K562 (cell line): ENCODE data around the gene MAD1L1. TPM values are rescaled to one million over a fixed set of nuclear protein-coding genes. Genes with fewer than 3 reads are reported as not detected.

Experiments used
- ATAC-seq: fragments of 200-7000 bp; cut with Tn5 transposase; 3 replicates; pipeline ENCODE4 v1.9.1; 2020; ENCODE audit warnings: moderate library complexity
- BruUV-seq: library from RNA; stranded (reverse); fragments of 400-500 nt; replicated peaks from 2 replicates; lab custom pipeline; 2021; lab: Mats Ljungman, UMichigan
- CTCF ChIA-PET: fragments of 300-600 bp; formaldehyde crosslinking; extraction: SDS; loops from one replicate; lab custom pipeline; 2021; ENCODE audit warnings: low intra/inter-chr PET ratio; lab: Yijun Ruan, JAX
- POLR2A ChIA-PET: fragments of 300-600, 350-650 bp; sonication (Branson Sonifier 250); formaldehyde crosslinking; extraction: SDS; loops from one replicate; lab custom pipeline; 2021; ENCODE audit warnings: antibody characterized with exemption, inconsistent platforms; lab: Yijun Ruan, JAX
- DNase-seq, 4 experiments: peaks; one replicate each; pipeline versions ENCODE4 v3.0.0 to v3.0.0-alpha.2; 2011 to 2018; ENCODE audit warnings: low spot score in 3 of 4, mixed read lengths in 3 of 4; ENCODE audit errors: extremely low read depth in 1 of 4
- FAIRE-seq: peaks from 2 replicates; lab custom pipeline; 2011; peaks lifted over from hg19 to GRCh38; lab: Jason Lieb, UNC
- H2AFZ ChIP-seq: 2 replicates; pipeline ENCODE4 v1.6.0; 2011; ENCODE audit warnings: low read depth, low read length, control low read depth, inconsistent platforms
- H3K27ac ChIP-seq: fragments of 200-600 bp; 3 replicates; pipeline ENCODE4 v1.8.0; 2011; ENCODE audit warnings: low read depth, mild to moderate bottlenecking, control low read depth, inconsistent platforms, low read length, moderate library complexity, mixed read lengths; ENCODE audit errors: extremely low read depth
- H3K27me3 ChIP-seq, 2 experiments: fragments of 300-600 bp in 1 of 2; 2 replicates in 1 of 2; 3 replicates in 1 of 2; pipeline versions ENCODE4 v1.6.0 to v1.8.0; 2011; ENCODE audit warnings: inconsistent platforms in 2 of 2, low read length in 2 of 2, mild to moderate bottlenecking in 1 of 2, mixed read lengths in 1 of 2, moderate library complexity in 1 of 2; ENCODE audit not compliant: control insufficient read depth in 2 of 2, insufficient read depth in 2 of 2
- H3K36me3 ChIP-seq: fragments of 300-600 bp; 3 replicates; pipeline ENCODE4 v1.8.0; 2011; ENCODE audit warnings: mild to moderate bottlenecking, low read length, inconsistent platforms; ENCODE audit not compliant: control insufficient read depth, insufficient read depth
- H3K4me1 ChIP-seq, 2 experiments: fragments of 200-600 bp in 1 of 2; replicated peaks in 1 of 2; 2 replicates in 1 of 2; 3 replicates in 1 of 2; pipeline versions ENCODE4 v1.5.1 to v1.8.0; 2011; ENCODE audit warnings: inconsistent platforms in 2 of 2, low read length in 2 of 2, mild to moderate bottlenecking in 1 of 2, mixed read lengths in 1 of 2, moderate library complexity in 1 of 2; ENCODE audit not compliant: control insufficient read depth in 2 of 2, insufficient read depth in 2 of 2
- H3K4me2 ChIP-seq: 2 replicates; pipeline ENCODE4 v1.6.1; 2011; ENCODE audit warnings: low read length, control low read depth, inconsistent platforms, mixed read lengths; ENCODE audit not compliant: insufficient read depth
- H3K4me3 ChIP-seq: fragments of 200-600 bp; sonication (generic), shearing (Covaris generic); 2 replicates; pipeline ENCODE4 v1.5.1; 2016; ENCODE audit warnings: control low read depth, inconsistent platforms
- H3K79me2 ChIP-seq: fragments of 200-600 bp; 3 replicates; pipeline ENCODE4 v1.8.0; 2011; ENCODE audit warnings: low read length, inconsistent platforms; ENCODE audit not compliant: control insufficient read depth, insufficient read depth
- H3K9ac ChIP-seq, 2 experiments: 2 replicates each; pipeline versions ENCODE4 v1.6.0 to v1.6.1; 2011; ENCODE audit warnings: low read depth in 2 of 2, low read length in 2 of 2, control low read depth in 1 of 2, inconsistent platforms in 1 of 2, mild to moderate bottlenecking in 1 of 2, mixed read lengths in 1 of 2; ENCODE audit not compliant: insufficient read depth in 1 of 2
- H3K9me1 ChIP-seq: one replicate; pipeline ENCODE4 v1.6.0; 2011; ENCODE audit warnings: inconsistent platforms, mild to moderate bottlenecking, low read length, moderate library complexity; ENCODE audit not compliant: control insufficient read depth, insufficient read depth
- H3K9me3 ChIP-seq: replicated peaks from 2 replicates; pipeline ENCODE4 v1.5.1; 2011; ENCODE audit warnings: low read depth, low read length, inconsistent platforms; ENCODE audit not compliant: control insufficient read depth, insufficient read depth
- H4K20me1 ChIP-seq: replicated peaks from 2 replicates; pipeline ENCODE4 v1.6.1; 2011; ENCODE audit warnings: low read length, inconsistent platforms, mixed read lengths; ENCODE audit not compliant: control insufficient read depth, insufficient read depth
- CHD1 ChIP-seq: fragments of 200-600 bp; sonication (generic); IDR thresholded peaks from one replicate; pipeline ENCODE4 v1.6.1; 2012; ENCODE audit warnings: mild to moderate bottlenecking, moderate library complexity, low read length, inconsistent platforms
- GTF2E2 ChIP-seq: fragments of 200-800 bp; sonication (Bioruptor generic); IDR thresholded peaks from 2 replicates; pipeline ENCODE4 v1.6.1; 2016; ENCODE audit warnings: missing genetic modification characterization, missing compliant biosample characterization
- HDGF ChIP-seq: fragments of 450-650 bp; IDR thresholded peaks from 2 replicates; pipeline ENCODE4 v1.6.1; 2016
- MCM7 ChIP-seq, 2 experiments: fragments of 450-650 bp; IDR thresholded peaks; 2 replicates each; pipeline ENCODE4 v1.6.1; 2016 to 2018
- NCOA6 ChIP-seq: fragments of 450-650 bp; IDR thresholded peaks from 2 replicates; pipeline ENCODE4 v1.6.1; 2017; ENCODE audit warnings: mild to moderate bottlenecking
- NFIX ChIP-seq: fragments of 250-450 bp; sonication (Bioruptor Pico); IDR thresholded peaks from 2 replicates; pipeline ENCODE4 v1.4.0; 2020; ENCODE audit warnings: low read depth, mild to moderate bottlenecking, moderate library complexity
- RBM34 ChIP-seq: fragments of 200-400 bp; formaldehyde crosslinking; IDR thresholded peaks from 2 replicates; pipeline ENCODE4 v1.6.1; 2018; ENCODE audit warnings: low read length, borderline replicate concordance; ENCODE audit not compliant: insufficient read depth
- SMAD3 ChIP-seq: fragments of 450-650 bp; formaldehyde crosslinking; conservative IDR thresholded peaks from 2 replicates; pipeline ENCODE4 v1.4.0; 2020; ENCODE audit warnings: mild to moderate bottlenecking
- SREBF1 ChIP-seq: fragments of 150-350 bp; IDR thresholded peaks from 2 replicates; pipeline ENCODE4 v1.6.1; 2014; ENCODE audit warnings: antibody characterized with exemption, low read depth, low read length, borderline replicate concordance
- ZNF239 ChIP-seq: fragments of 250-450 bp; sonication (Bioruptor Pico); IDR thresholded peaks from 2 replicates; pipeline ENCODE4 v1.4.0; 2020; ENCODE audit warnings: mild to moderate bottlenecking
- WGBS: fragments of 100-300 bp; shearing (Covaris generic); methylation state at CpG from one replicate; pipeline ENCODE4 v1.1.6; 2016; ENCODE audit warnings: low coverage, mixed read lengths; ENCODE audit not compliant: insufficient coverage; ENCODE audit errors: missing lambda C conversion rate; 5-methylcytosine and 5-hydroxymethylcytosine counted together
- in situ Hi-C: fragments of 300-500 bp; cut with MboI; formaldehyde crosslinking; loops from 4 replicates; pipeline ENCODE4 v1.15.0; 2018; ENCODE audit warnings: inconsistent platforms, mixed read lengths
- intact Hi-C: fragments of 100-400 bp; cut with micrococcal nuclease; formaldehyde crosslinking; loops from 2 replicates; pipeline ENCODE4 v1.14.2; 2022
- polyA plus RNA-seq, 8 experiments: library from polyadenylated mRNA; depleted of rRNA in 4 of 8; stranded (reverse) in 5 of 8; unstranded in 3 of 8; fragments of >200 nt; fragmentation: Nextera tagmentation in 2 of 8; fragmentation: Illumina TruSeq in 1 of 8; extraction: Ambion mirVana in 2 of 8; extraction: Trizol in 1 of 8; gene quantifications; 2 replicates each; pipeline versions ENCODE4 v1.2.1 to v1.2.3, GENCODE V29; 2011 to 2014; ENCODE audit warnings: inconsistent platforms in 1 of 8, missing spikeins in 1 of 8
- total RNA-seq, 7 experiments: library from RNA; depleted of rRNA in 6 of 7; stranded (reverse); fragments of >200 nt in 6 of 7; fragmentation: Illumina TruSeq in 2 of 7; extraction: Trizol in 2 of 7; gene quantifications; 2 replicates each; pipeline versions ENCODE4 v1.2.1 to v1.2.3, GENCODE V29; 2011 to 2021; ENCODE audit warnings: low replicate concordance in 1 of 7
- TF ChIP-seq, protein P1 (sequence below): sonication (generic); formaldehyde crosslinking; IDR thresholded peaks from 2 replicates; pipeline ENCODE4 v1.8.0; 2022; ENCODE audit warnings: mild to moderate bottlenecking, missing genetic modification reagents
- TF ChIP-seq, protein P2 (sequence below): fragments of 450-650 bp; IDR thresholded peaks from 2 replicates; pipeline ENCODE4 v1.6.1; 2017; ENCODE audit warnings: mild to moderate bottlenecking, moderate library complexity
- TF ChIP-seq, protein P3 (sequence below): fragments of 200-800 bp; sonication (Bioruptor generic); IDR thresholded peaks from 2 replicates; pipeline ENCODE4 v1.6.1; 2017; ENCODE audit warnings: missing genetic modification characterization, missing compliant biosample characterization

MAD1L1 gene
- total and polyA plus RNA-seq, 9 of the 15 experiments (the other 6 are each of a cell fraction or from before 2014, with no cell fraction given): 1.7 to 89.7 (median 18.0) TPM

DNA sequence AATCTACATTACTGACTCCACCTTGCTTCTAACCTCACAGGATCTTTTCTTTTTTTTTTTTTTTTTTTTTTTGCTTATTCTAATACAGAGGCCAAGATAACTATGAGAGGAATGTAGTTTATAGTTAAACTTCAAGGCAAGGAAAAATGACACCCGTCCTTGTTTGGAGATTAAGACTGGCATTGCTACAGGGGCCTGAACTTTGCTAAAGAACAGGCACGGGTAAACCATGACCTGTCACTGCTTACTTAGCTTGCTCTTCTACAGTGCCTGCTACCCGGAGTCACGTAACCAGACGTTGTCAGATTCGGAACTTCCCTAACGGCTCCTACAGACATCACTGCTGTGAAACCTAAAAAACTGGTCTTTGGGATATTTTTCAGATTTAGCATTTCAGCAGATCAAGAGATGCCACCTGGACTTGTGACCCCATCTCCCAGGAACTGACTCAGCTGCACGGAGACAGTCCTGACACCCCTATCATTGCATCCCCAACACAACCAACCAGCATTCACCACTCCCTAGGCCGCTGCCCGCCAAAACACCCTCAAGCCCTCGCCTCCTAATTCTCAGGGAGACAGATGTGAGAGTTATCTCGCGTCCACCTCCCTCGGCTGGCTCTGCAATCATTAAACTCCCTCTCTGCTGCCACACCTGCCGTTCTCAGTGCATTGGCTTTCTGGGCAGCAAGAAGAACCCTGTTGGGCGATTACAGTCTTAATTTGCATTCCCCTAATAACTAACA, 27.5 kb downstream of the MAD1L1 start:
- no peak for TF ChIP-seq MCM7 (IDR thresholded peaks at IDR 0.05)
- TF ChIP-seq ZNF239 (CRISPR knock-in tag): no peak
- TF ChIP-seq, protein P1, sequence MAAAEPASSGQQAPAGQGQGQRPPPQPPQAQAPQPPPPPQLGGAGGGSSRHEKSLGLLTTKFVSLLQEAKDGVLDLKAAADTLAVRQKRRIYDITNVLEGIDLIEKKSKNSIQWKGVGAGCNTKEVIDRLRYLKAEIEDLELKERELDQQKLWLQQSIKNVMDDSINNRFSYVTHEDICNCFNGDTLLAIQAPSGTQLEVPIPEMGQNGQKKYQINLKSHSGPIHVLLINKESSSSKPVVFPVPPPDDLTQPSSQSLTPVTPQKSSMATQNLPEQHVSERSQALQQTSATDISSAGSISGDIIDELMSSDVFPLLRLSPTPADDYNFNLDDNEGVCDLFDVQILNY (CRISPR knock-in tag): no peak
- no peak for TF ChIP-seq HDGF
- TF ChIP-seq NFIX (CRISPR knock-in tag): no peak
- TF ChIP-seq SREBF1: no peak
- TF ChIP-seq, protein P2, sequence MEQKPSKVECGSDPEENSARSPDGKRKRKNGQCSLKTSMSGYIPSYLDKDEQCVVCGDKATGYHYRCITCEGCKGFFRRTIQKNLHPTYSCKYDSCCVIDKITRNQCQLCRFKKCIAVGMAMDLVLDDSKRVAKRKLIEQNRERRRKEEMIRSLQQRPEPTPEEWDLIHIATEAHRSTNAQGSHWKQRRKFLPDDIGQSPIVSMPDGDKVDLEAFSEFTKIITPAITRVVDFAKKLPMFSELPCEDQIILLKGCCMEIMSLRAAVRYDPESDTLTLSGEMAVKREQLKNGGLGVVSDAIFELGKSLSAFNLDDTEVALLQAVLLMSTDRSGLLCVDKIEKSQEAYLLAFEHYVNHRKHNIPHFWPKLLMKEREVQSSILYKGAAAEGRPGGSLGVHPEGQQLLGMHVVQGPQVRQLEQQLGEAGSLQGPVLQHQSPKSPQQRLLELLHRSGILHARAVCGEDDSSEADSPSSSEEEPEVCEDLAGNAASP: no peak
- no peak for TF ChIP-seq CHD1
- no peak for TF ChIP-seq SMAD3 (CRISPR knock-in tag)
- TF ChIP-seq, protein P3, sequence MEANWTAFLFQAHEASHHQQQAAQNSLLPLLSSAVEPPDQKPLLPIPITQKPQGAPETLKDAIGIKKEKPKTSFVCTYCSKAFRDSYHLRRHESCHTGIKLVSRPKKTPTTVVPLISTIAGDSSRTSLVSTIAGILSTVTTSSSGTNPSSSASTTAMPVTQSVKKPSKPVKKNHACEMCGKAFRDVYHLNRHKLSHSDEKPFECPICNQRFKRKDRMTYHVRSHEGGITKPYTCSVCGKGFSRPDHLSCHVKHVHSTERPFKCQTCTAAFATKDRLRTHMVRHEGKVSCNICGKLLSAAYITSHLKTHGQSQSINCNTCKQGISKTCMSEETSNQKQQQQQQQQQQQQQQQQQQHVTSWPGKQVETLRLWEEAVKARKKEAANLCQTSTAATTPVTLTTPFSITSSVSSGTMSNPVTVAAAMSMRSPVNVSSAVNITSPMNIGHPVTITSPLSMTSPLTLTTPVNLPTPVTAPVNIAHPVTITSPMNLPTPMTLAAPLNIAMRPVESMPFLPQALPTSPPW (CRISPR knock-in tag): no peak
- TF ChIP-seq RBM34: no peak
- TF ChIP-seq GTF2E2 (tag): no peak
- TF ChIP-seq NCOA6: no peak
- Histone ChIP-seq H3K4me1 (peaks cover 0 to 15% of the 10 kb centered on the region in 2 experiments; a peak in 1 of 5 replicates), H2AFZ (no peak overlapping the region), H3K9me3 (no peaks in the 10 kb centered on the region), H3K9ac (no peak overlapping the region), H4K20me1 (no peaks in the 10 kb centered on the region; the same call in none of the 2 replicates), H3K36me3 (peaks cover 63% of the 10 kb centered on the region; the same call in 2 of the 3 replicates), H3K79me2 (no peaks in the 10 kb centered on the region), H3K27me3 (no peaks in the 10 kb centered on the region), H3K4me2 (no peak overlapping the region), H3K9me1 (no peaks in the 10 kb centered on the region), H3K27ac (no peak overlapping the region), H3K4me3 (no peak overlapping the region)
- no peak for FAIRE-seq
- no peak for ATAC-seq
- no TSS peak for BruUV-seq
- ChIA-PET POLR2A (interaction anchor here (2.1 kb wide), 1 partner anchor 10 kb away, joined by 5 read pairs; no protein-coding TSS in a partner anchor), CTCF (no interaction called here)
- intact Hi-C loops (loop anchor here (10.0 kb wide), 1 partner anchor 630 kb away; the partner anchor contains the start of gene PSMG3), in situ Hi-C loops (loop anchor here (10.0 kb wide), 1 partner anchor 620 kb away; no protein-coding TSS in a partner anchor)
- no peak for DNase-seq
- WGBS: 79% methylated on average over 16 of the region's 16 CpGs
